K562 (cell line): Measurements from ENCODE around the gene SCN8A. TPM values are rescaled to one million over a fixed set of nuclear protein-coding genes. Genes with fewer than 3 reads are reported as not detected.
A peak's percentile ranks its signal among the peaks of the same experiment; 100 is the strongest.

Experiments
- CHD4 ChIP-seq: fragments of 200-600 bp; sonication (generic); IDR thresholded peaks from 3 replicates; pipeline ENCODE4 v1.6.1; 2012; ENCODE audit warnings: low read depth, mild to moderate bottlenecking, mixed read lengths, low read length, inconsistent platforms; ENCODE audit not compliant: insufficient read depth, insufficient replicate concordance, poor library complexity, severe bottlenecking
- ELK1 ChIP-seq: sonication (generic); formaldehyde crosslinking; IDR thresholded peaks from 2 replicates; pipeline ENCODE4 v1.8.1; 2022; ENCODE audit warnings: missing genetic modification reagents
- EP300 ChIP-seq: IDR thresholded peaks from 2 replicates; pipeline ENCODE4 v1.6.1; 2012; ENCODE audit warnings: low read length, improper control_type of control experiment
- ESRRA ChIP-seq: fragments of 450-650 bp; IDR thresholded peaks from 2 replicates; pipeline ENCODE4 v1.6.1; 2014; ENCODE audit warnings: low read depth, mild to moderate bottlenecking, moderate library complexity, borderline replicate concordance
- HDAC1 ChIP-seq, 2 experiments: fragments of 450-650 bp; IDR thresholded peaks; 2 replicates each; pipeline ENCODE4 v1.6.1; 2016 to 2017; ENCODE audit warnings: inconsistent platforms in 1 of 2, mild to moderate bottlenecking in 1 of 2, moderate library complexity in 1 of 2
- HEY1 ChIP-seq: fragments of 250-450 bp; sonication (Bioruptor Pico); IDR thresholded peaks from 2 replicates; pipeline ENCODE4 v1.5.0; 2020; ENCODE audit warnings: mild to moderate bottlenecking, moderate library complexity, borderline replicate concordance
- HLTF ChIP-seq: fragments of 450-650 bp; IDR thresholded peaks from 2 replicates; pipeline ENCODE4 v1.6.1; 2016
- KDM1A ChIP-seq, 2 experiments: fragments of 450-650 bp; IDR thresholded peaks; 2 replicates each; pipeline ENCODE4 v1.6.1; 2016; ENCODE audit warnings: mild to moderate bottlenecking in 2 of 2
- MAZ ChIP-seq, 2 experiments: fragments of 450-650 bp in 1 of 2; sonication (generic) in 1 of 2; formaldehyde crosslinking; IDR thresholded peaks in 1 of 2; conservative IDR thresholded peaks in 1 of 2; 2 replicates each; pipeline versions ENCODE4 v1.4.0 to v1.5.0; 2020; ENCODE audit warnings: mild to moderate bottlenecking in 1 of 2, missing genetic modification reagents in 1 of 2
- NCOA4 ChIP-seq: fragments of 450-650 bp; IDR thresholded peaks from 2 replicates; pipeline ENCODE4 v1.6.1; 2018; ENCODE audit warnings: mild to moderate bottlenecking; ENCODE audit not compliant: partially characterized antibody
- TFE3 ChIP-seq: fragments of 450-650 bp; formaldehyde crosslinking; IDR thresholded peaks from 2 replicates; pipeline ENCODE4 v1.4.0; 2020; ENCODE audit warnings: mild to moderate bottlenecking, mixed read lengths
- ZC3H11A ChIP-seq: IDR thresholded peaks from 2 replicates; pipeline ENCODE4 v1.6.1; 2012; ENCODE audit warnings: low read depth, low read length, improper control_type of control experiment
- ZNF75A ChIP-seq: fragments of 450-650 bp; formaldehyde crosslinking; IDR thresholded peaks from 2 replicates; pipeline ENCODE4 v1.4.0; 2020; ENCODE audit warnings: mild to moderate bottlenecking
- polyA plus RNA-seq, 8 experiments: library from polyadenylated mRNA; depleted of rRNA in 4 of 8; stranded (reverse) in 5 of 8; unstranded in 3 of 8; fragments of >200 nt; fragmentation: Nextera tagmentation in 2 of 8; fragmentation: Illumina TruSeq in 1 of 8; extraction: Ambion mirVana in 2 of 8; extraction: Trizol in 1 of 8; gene quantifications; 2 replicates each; pipeline versions ENCODE4 v1.2.1 to v1.2.3, GENCODE V29; 2011 to 2014; ENCODE audit warnings: inconsistent platforms in 1 of 8, missing spikeins in 1 of 8
- total RNA-seq, 7 experiments: library from RNA; depleted of rRNA in 6 of 7; stranded (reverse); fragments of >200 nt in 6 of 7; fragmentation: Illumina TruSeq in 2 of 7; extraction: Trizol in 2 of 7; gene quantifications; 2 replicates each; pipeline versions ENCODE4 v1.2.1 to v1.2.3, GENCODE V29; 2011 to 2021; ENCODE audit warnings: low replicate concordance in 1 of 7
- TF ChIP-seq, protein P1 (sequence below): fragments of 150-350 bp; conservative IDR thresholded peaks from 2 replicates; pipeline ENCODE4 v1.6.1; 2014; ENCODE audit warnings: low read length
- TF ChIP-seq, protein P2 (sequence below): fragments of 450-650 bp; IDR thresholded peaks from 2 replicates; pipeline ENCODE4 v1.6.1; 2014; ENCODE audit warnings: low read depth, mild to moderate bottlenecking, moderate library complexity, borderline replicate concordance

Gene SCN8A
- total and polyA plus RNA-seq, 9 of the 15 experiments (the other 6 are each of a cell fraction or from before 2014, with no cell fraction given), result 0.03 to 0.29 (median 0.15) TPM; not detected in 1

DNA sequence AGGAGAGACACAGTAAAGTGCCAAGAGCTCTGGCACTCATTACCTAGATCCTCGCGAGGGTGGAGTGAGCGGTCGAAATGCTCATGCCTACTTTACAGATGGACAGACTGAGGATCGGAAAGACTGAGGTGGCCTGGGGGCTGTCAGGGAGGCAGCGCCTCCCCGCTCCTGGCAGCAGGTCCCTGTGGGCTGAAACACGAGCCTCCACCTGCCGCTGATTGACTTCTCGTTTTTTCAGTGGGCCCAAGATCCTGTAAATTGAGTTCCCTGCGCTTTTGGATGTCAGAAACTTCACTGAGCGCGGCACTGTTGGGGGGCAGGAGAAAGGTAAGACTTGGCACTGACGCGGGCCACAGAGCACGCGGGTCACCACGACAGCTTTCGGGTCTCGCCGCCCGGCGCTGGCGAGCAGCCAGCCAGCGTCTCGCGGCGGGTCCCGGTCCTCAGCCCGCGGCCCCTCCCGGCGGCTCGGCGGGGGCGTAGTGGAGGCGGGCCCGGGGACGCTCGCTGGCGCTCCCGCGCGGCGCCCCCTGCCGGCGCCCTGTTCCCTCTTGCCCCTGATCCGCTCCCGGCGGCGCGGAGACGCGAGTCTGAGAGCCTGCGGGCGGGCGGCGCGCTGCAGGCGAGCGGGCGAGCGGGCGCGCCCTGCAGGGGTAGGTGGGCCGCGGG lies 552 bp upstream of the SCN8A start (continued):
- TF ChIP-seq TFE3 (CRISPR knock-in tag) (no peak), HDAC1 (IDR thresholded peaks at IDR 0.05) (no peak), HEY1 (CRISPR knock-in tag) (no peak), KDM1A (IDR thresholded peaks at IDR 0.05) (0 out of 4 replicates have a peak, but pooled peaks have one; percentile 9 to 35), NCOA4 (no peak), ESRRA (no peak), MAZ (CRISPR knock-in tag; conservative IDR thresholded peaks at IDR 0.05 in 1 of 2, IDR thresholded peaks at IDR 0.05 in 1 of 2) (peak; percentile 51 to 74; a peak in 2 of 4 replicates), ZNF75A (CRISPR knock-in tag) (no peak), ZC3H11A (no peak), ELK1 (CRISPR knock-in tag) (no peak), CHD4 (no peak), EP300 (no peak), HLTF (no peak)
- TF ChIP-seq, protein P1, sequence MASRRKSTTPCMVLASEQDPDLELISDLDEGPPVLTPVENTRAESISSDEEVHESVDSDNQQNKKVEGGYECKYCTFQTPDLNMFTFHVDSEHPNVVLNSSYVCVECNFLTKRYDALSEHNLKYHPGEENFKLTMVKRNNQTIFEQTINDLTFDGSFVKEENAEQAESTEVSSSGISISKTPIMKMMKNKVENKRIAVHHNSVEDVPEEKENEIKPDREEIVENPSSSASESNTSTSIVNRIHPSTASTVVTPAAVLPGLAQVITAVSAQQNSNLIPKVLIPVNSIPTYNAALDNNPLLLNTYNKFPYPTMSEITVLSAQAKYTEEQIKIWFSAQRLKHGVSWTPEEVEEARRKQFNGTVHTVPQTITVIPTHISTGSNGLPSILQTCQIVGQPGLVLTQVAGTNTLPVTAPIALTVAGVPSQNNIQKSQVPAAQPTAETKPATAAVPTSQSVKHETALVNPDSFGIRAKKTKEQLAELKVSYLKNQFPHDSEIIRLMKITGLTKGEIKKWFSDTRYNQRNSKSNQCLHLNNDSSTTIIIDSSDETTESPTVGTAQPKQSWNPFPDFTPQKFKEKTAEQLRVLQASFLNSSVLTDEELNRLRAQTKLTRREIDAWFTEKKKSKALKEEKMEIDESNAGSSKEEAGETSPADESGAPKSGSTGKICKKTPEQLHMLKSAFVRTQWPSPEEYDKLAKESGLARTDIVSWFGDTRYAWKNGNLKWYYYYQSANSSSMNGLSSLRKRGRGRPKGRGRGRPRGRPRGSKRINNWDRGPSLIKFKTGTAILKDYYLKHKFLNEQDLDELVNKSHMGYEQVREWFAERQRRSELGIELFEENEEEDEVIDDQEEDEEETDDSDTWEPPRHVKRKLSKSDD, result no peak
- TF ChIP-seq, protein P2, sequence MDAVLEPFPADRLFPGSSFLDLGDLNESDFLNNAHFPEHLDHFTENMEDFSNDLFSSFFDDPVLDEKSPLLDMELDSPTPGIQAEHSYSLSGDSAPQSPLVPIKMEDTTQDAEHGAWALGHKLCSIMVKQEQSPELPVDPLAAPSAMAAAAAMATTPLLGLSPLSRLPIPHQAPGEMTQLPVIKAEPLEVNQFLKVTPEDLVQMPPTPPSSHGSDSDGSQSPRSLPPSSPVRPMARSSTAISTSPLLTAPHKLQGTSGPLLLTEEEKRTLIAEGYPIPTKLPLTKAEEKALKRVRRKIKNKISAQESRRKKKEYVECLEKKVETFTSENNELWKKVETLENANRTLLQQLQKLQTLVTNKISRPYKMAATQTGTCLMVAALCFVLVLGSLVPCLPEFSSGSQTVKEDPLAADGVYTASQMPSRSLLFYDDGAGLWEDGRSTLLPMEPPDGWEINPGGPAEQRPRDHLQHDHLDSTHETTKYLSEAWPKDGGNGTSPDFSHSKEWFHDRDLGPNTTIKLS, result no peak
